Measurements from ENCODE around the gene SYTL5. TPM values are rescaled to one million over a fixed set of nuclear protein-coding genes. Genes with fewer than 3 reads are reported as not detected.

Gene SYTL5
- total and polyA plus RNA-seq, 2 experiments from 2014 or later: 0.23 to 0.35 TPM

DNA sequence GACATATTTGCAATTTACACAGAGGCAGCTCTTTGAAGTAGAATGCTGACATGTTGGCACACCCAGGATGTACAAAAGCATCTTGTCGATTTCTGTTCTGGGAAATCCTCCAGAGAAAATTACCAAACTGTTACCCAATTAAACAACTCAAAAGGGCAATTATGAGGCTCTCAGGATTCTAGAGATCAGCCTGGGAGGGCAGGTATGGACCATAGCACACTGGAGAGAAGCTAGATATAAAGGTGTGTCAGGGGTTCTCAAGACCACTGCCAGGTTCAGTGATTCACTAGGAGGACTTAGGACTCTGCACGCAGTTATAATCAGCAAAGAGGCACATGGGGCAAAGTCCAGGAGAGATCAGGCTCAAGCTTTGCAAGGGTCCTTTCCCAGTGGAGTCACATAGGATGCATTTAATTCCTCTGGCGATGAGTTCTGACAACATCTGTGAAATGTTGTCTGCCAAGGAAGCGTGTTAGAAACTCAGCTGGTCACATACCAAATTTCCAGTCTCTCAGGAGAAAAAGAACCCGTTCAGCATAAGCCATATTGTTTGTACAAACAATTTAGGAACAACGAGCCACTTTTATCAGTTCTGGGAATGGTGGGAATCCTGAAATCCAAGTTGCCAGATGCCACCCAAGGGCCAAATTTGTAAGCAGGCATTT, 100.8 kb downstream of the SYTL5 start:
- Histone ChIP-seq H3K4me1 (ENCODE audit: insufficient read depth) (no peaks in the 10 kb centered on the region), H3K9me2 (ENCODE audit: insufficient read depth) (no peaks in the 10 kb centered on the region), H3K27me3 (ENCODE audit: insufficient read depth) (no peaks in the 10 kb centered on the region), H3K27ac (ENCODE audit: low read depth) (no peak overlapping the region), H3F3A (replicated peaks; ENCODE audit: low read depth) (no peaks in the 10 kb centered on the region), H3K36me3 (ENCODE audit: insufficient read depth) (no peaks in the 10 kb centered on the region), H3K4me2 (no peak overlapping the region), H3K79me2 (replicated peaks; ENCODE audit: insufficient read depth) (no peaks in the 10 kb centered on the region), H4K20me1 (replicated peaks; ENCODE audit: insufficient read depth) (no peaks in the 10 kb centered on the region), H3K4me3 (no peak overlapping the region), H2AFZ (no peak overlapping the region)
- no peaks in the 10 kb centered on the region for H3K9me3 Mint-ChIP-seq
- H3K27me3 Mint-ChIP-seq (ENCODE audit: insufficient read depth, low read depth, poor library complexity): no peaks in the 10 kb centered on the region
- no peak for ATAC-seq
- no peak overlapping the region for H3K4me3 Mint-ChIP-seq
- no peak for DNase-seq (ENCODE audit: low spot score)
- H3K36me3 Mint-ChIP-seq (ENCODE audit: low read depth): no peaks in the 10 kb centered on the region
- no peak overlapping the region for H3K27ac Mint-ChIP-seq
- TF ChIP-seq JUNB (IDR thresholded peaks at IDR 0.05; ENCODE audit: unreplicated experiment) (no peak), ZNF331 (CRISPR knock-in tag; IDR thresholded peaks at IDR 0.05; ENCODE audit: low read depth) (no peak), NANOG (IDR thresholded peaks at IDR 0.05; ENCODE audit: borderline replicate concordance) (no peak), ZNF462 (CRISPR knock-in tag; IDR thresholded peaks at IDR 0.05) (no peak), EZH2phosphoT487 (IDR thresholded peaks at IDR 0.05; ENCODE audit: unreplicated experiment) (no peak), CREB1 (CRISPR knock-in tag; IDR thresholded peaks at IDR 0.05; ENCODE audit: low read depth) (no peak), ETS1 (IDR thresholded peaks at IDR 0.05) (no peak), EZH2 (IDR thresholded peaks at IDR 0.05; ENCODE audit: low read depth, unreplicated experiment) (no peak), POLR2AphosphoS5 (IDR thresholded peaks at IDR 0.05; ENCODE audit: low read depth) (no peak), ZNF114 (CRISPR knock-in tag; IDR thresholded peaks at IDR 0.05) (no peak), CTCF (conservative IDR thresholded peaks at IDR 0.05; ENCODE audit: low read depth in 2 of 2) (no peak), STAT1 (IDR thresholded peaks at IDR 0.05; ENCODE audit: unreplicated experiment) (no peak)
- TF ChIP-seq, protein P1, sequence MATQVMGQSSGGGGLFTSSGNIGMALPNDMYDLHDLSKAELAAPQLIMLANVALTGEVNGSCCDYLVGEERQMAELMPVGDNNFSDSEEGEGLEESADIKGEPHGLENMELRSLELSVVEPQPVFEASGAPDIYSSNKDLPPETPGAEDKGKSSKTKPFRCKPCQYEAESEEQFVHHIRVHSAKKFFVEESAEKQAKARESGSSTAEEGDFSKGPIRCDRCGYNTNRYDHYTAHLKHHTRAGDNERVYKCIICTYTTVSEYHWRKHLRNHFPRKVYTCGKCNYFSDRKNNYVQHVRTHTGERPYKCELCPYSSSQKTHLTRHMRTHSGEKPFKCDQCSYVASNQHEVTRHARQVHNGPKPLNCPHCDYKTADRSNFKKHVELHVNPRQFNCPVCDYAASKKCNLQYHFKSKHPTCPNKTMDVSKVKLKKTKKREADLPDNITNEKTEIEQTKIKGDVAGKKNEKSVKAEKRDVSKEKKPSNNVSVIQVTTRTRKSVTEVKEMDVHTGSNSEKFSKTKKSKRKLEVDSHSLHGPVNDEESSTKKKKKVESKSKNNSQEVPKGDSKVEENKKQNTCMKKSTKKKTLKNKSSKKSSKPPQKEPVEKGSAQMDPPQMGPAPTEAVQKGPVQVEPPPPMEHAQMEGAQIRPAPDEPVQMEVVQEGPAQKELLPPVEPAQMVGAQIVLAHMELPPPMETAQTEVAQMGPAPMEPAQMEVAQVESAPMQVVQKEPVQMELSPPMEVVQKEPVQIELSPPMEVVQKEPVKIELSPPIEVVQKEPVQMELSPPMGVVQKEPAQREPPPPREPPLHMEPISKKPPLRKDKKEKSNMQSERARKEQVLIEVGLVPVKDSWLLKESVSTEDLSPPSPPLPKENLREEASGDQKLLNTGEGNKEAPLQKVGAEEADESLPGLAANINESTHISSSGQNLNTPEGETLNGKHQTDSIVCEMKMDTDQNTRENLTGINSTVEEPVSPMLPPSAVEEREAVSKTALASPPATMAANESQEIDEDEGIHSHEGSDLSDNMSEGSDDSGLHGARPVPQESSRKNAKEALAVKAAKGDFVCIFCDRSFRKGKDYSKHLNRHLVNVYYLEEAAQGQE (IDR thresholded peaks at IDR 0.05; ENCODE audit: unreplicated experiment): no peak
- H3K4me1 Mint-ChIP-seq: peaks cover 12% of the 10 kb centered on the region

Measured in GM23338 (cell line).